H9 (cell line): ENCODE results near the gene ADAMTS17. TPM values are rescaled to one million over a fixed set of nuclear protein-coding genes. Genes with fewer than 3 reads are reported as not detected.

Source experiments
- DNase-seq: peaks from one replicate; pipeline ENCODE4 v3.0.0-alpha.2; 2017
- H2AFZ ChIP-seq: one replicate; pipeline ENCODE4 v1.6.1; 2013; ENCODE audit warnings: mild to moderate bottlenecking, low read length, control low read depth, moderate library complexity
- H2AK5ac ChIP-seq: 2 replicates; pipeline ENCODE4 v1.6.1; 2013; ENCODE audit warnings: low read length, control low read depth, mixed read lengths; ENCODE audit not compliant: insufficient read length
- H2BK120ac ChIP-seq: one replicate; pipeline ENCODE4 v1.6.1; 2013; ENCODE audit warnings: low read depth, mild to moderate bottlenecking, low read length, control low read depth, inconsistent platforms; ENCODE audit not compliant: poor library complexity, severe bottlenecking
- H2BK12ac ChIP-seq: 2 replicates; pipeline ENCODE4 v1.6.1; 2013; ENCODE audit warnings: low read length, control low read depth, mixed read lengths, low read depth; ENCODE audit not compliant: insufficient read length
- H2BK15ac ChIP-seq: 2 replicates; pipeline ENCODE4 v1.6.1; 2013; ENCODE audit warnings: low read depth, low read length, control low read depth
- H2BK20ac ChIP-seq: one replicate; pipeline ENCODE4 v1.6.1; 2013; ENCODE audit warnings: low read depth, mild to moderate bottlenecking, low read length, control low read depth, inconsistent platforms; ENCODE audit not compliant: poor library complexity, severe bottlenecking
- H2BK5ac ChIP-seq: 2 replicates; pipeline ENCODE4 v1.6.1; 2013; ENCODE audit warnings: low read length, control low read depth, mixed read lengths; ENCODE audit not compliant: insufficient read length
- H3K14ac ChIP-seq: 2 replicates; pipeline ENCODE4 v1.6.1; 2013; ENCODE audit warnings: low read length, control low read depth; ENCODE audit not compliant: insufficient read depth
- H3K18ac ChIP-seq: 2 replicates; pipeline ENCODE4 v1.6.1; 2013; ENCODE audit warnings: low read depth, mild to moderate bottlenecking, mixed read lengths, low read length, control low read depth; ENCODE audit not compliant: insufficient read length
- H3K23ac ChIP-seq: 2 replicates; pipeline ENCODE4 v1.6.1; 2013; ENCODE audit warnings: low read length, control low read depth, mixed read lengths, low read depth; ENCODE audit not compliant: insufficient read length
- H3K23me2 ChIP-seq: 2 replicates; pipeline ENCODE4 v1.6.1; 2013; ENCODE audit warnings: low read depth, mild to moderate bottlenecking, mixed read lengths, low read length, control low read depth; ENCODE audit not compliant: insufficient read length, poor library complexity, severe bottlenecking
- H3K27ac ChIP-seq: 2 replicates; pipeline ENCODE4 v1.5.1; 2013; ENCODE audit warnings: low read length, control low read depth, mixed read lengths, low read depth; ENCODE audit not compliant: insufficient read length
- H3K27me3 ChIP-seq: 2 replicates; pipeline ENCODE4 v1.6.1; 2013; ENCODE audit warnings: low read length, control low read depth, inconsistent platforms; ENCODE audit not compliant: insufficient read depth
- H3K4ac ChIP-seq: 2 replicates; pipeline ENCODE4 v1.6.1; 2013; ENCODE audit warnings: low read depth, mild to moderate bottlenecking, control low read depth, inconsistent platforms, low read length, moderate library complexity
- H3K4me1 ChIP-seq: 2 replicates; pipeline ENCODE4 v1.6.1; 2013; ENCODE audit warnings: low read length, control low read depth, inconsistent platforms; ENCODE audit not compliant: insufficient read depth
- H3K4me2 ChIP-seq: 2 replicates; pipeline ENCODE4 v1.6.1; 2013; ENCODE audit warnings: low read length, control low read depth, mixed read lengths; ENCODE audit not compliant: insufficient read length, insufficient read depth
- H3K56ac ChIP-seq: 2 replicates; pipeline ENCODE4 v1.6.1; 2013; ENCODE audit warnings: low read depth, mild to moderate bottlenecking, mixed read lengths, low read length, control low read depth; ENCODE audit not compliant: insufficient read length
- H3K79me1 ChIP-seq: 2 replicates; pipeline ENCODE4 v1.6.1; 2013; ENCODE audit warnings: low read depth, mild to moderate bottlenecking, moderate library complexity, low read length, control low read depth, inconsistent platforms; ENCODE audit not compliant: insufficient read depth, poor library complexity, severe bottlenecking
- H3K79me2 ChIP-seq: 2 replicates; pipeline ENCODE4 v1.6.1; 2013; ENCODE audit warnings: low read length, control low read depth, inconsistent platforms; ENCODE audit not compliant: insufficient read depth
- H3K9ac ChIP-seq: 2 replicates; pipeline ENCODE4 v1.6.1; 2013; ENCODE audit warnings: low read length, control low read depth, mixed read lengths; ENCODE audit not compliant: insufficient read length; ENCODE audit errors: extremely low read depth
- H3K9me3 ChIP-seq: one replicate; pipeline ENCODE4 v1.6.1; 2013; ENCODE audit warnings: low read depth, low read length, inconsistent platforms; ENCODE audit not compliant: control insufficient read depth
- H3T11ph ChIP-seq: one replicate; pipeline ENCODE4 v1.6.1; 2013; ENCODE audit warnings: mild to moderate bottlenecking, low read length, control low read depth, inconsistent platforms
- H4K20me1 ChIP-seq: one replicate; pipeline ENCODE4 v1.6.1; 2013; ENCODE audit not compliant: control insufficient read depth, insufficient read length, insufficient read depth
- H4K5ac ChIP-seq: 2 replicates; pipeline ENCODE4 v1.6.1; 2013; ENCODE audit warnings: low read depth, mild to moderate bottlenecking, mixed read lengths, low read length, control low read depth; ENCODE audit not compliant: insufficient read length
- H4K8ac ChIP-seq: replicated peaks from 2 replicates; pipeline ENCODE4 v1.6.1; 2013; ENCODE audit warnings: low read length, control low read depth, mixed read lengths, low read depth; ENCODE audit not compliant: insufficient read length
- H4K91ac ChIP-seq: 2 replicates; pipeline ENCODE4 v1.6.1; 2013; ENCODE audit warnings: low read depth, mild to moderate bottlenecking, moderate library complexity, mixed read lengths, low read length, control low read depth; ENCODE audit not compliant: insufficient read length
- H3K27ac Mint-ChIP-seq, 3 experiments: 2 replicates in 2 of 3; 3 replicates in 1 of 3; pipeline ENCODE4 v1.8.0; 2020 to 2021; ENCODE audit warnings: mixed read lengths in 3 of 3, mild to moderate bottlenecking in 1 of 3, moderate library complexity in 1 of 3
- H3K27me3 Mint-ChIP-seq: 2 replicates; pipeline ENCODE4 v1.8.0; 2021; ENCODE audit warnings: low read depth, mild to moderate bottlenecking, moderate library complexity, mixed read lengths
- H3K36me3 Mint-ChIP-seq, 3 experiments: 2 replicates in 2 of 3; 3 replicates in 1 of 3; pipeline ENCODE4 v1.8.0; 2020 to 2021; ENCODE audit warnings: low read depth in 3 of 3, mixed read lengths in 3 of 3; ENCODE audit not compliant: insufficient read depth in 1 of 3
- H3K4me1 Mint-ChIP-seq, 2 experiments: 2 replicates each; pipeline ENCODE4 v1.8.0; 2020; ENCODE audit warnings: mixed read lengths in 2 of 2
- H3K4me3 Mint-ChIP-seq, 2 experiments: 2 replicates in 1 of 2; 3 replicates in 1 of 2; pipeline ENCODE4 v1.8.0; 2020 to 2021; ENCODE audit warnings: mild to moderate bottlenecking in 2 of 2, mixed read lengths in 2 of 2, moderate library complexity in 1 of 2
- H3K9me3 Mint-ChIP-seq, 2 experiments: 2 replicates in 1 of 2; 3 replicates in 1 of 2; pipeline ENCODE4 v1.8.0; 2020; ENCODE audit warnings: mild to moderate bottlenecking in 2 of 2, mixed read lengths in 2 of 2, moderate library complexity in 1 of 2
- WGBS: extraction: QIAGEN DNeasy Blood & Tissue Kit; methylation state at CpG from one replicate; pipeline ENCODE4 v1.1.7; 2013; ENCODE audit warnings: missing lambda C conversion rate, low lambda C conversion rate, mixed read lengths; ENCODE audit not compliant: insufficient read length; ENCODE audit errors: extremely low coverage; 5-methylcytosine and 5-hydroxymethylcytosine counted together
- total RNA-seq: library from RNA; stranded (reverse); gene quantifications from 2 replicates; pipeline ENCODE4 v1.2.1, GENCODE V29; 2021
- TF ChIP-seq, protein P1 (sequence below): fragments of 200-600 bp; sonication (generic); conservative IDR thresholded peaks from 3 replicates; pipeline ENCODE4 v1.8.0; 2021; ENCODE audit warnings: antibody characterized with exemption, mild to moderate bottlenecking

The ADAMTS17 gene
- total RNA-seq, 1 experiment from 2014 or later: 2.9 TPM

DNA sequence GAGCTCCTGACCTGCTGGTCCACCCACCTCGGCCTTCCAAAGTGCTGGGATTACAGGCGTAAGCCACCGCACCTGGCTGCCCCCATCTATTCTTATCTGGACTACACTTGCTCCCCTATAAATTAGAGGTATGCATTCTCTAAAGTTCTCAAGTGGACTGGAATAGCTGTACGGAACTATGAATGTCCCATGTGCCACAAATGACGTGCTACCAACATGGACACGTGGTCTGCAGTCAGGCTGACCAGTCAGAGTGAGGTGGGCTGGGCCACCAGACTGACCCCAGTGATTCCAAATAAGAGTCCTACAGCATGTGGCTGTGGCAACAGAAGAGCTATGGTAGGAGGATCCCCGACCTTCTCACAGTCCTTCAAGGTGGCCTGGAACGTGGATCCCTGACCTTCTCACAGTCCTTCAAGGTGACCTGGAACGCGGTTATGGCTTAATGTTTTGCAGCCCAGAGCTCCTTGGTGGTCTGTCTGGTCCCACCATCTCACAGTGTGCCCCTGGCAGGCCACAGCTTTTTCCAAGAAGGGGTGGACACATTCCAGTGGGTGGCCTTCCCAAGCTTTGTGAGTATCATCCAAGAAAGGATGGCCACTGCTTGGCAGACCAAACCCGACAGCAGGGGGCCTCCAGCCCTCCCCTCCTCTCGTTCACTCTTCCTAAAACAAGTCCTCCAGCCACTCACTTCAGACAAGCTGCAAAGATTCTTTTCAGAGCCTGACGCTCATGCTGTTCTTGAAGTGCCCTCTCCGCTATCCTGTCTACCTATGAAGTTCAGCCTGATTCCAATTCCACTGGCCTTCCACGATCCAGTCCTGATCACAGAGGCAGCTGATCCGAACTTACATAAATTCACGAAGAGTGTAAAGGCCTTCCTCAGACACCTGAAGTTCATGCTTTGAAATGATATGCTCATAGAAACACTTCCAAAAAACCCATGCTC is 4.4 kb downstream of the ADAMTS17 start:
- no peaks in the 10 kb centered on the region for H3K23me2 ChIP-seq
- H2BK15ac ChIP-seq: no peak overlapping the region
- peaks cover 6% of the 10 kb centered on the region for H4K20me1 ChIP-seq
- no CpG with 5 or more reads among the region's 17 CpGs for WGBS
- no peaks in the 10 kb centered on the region for H3K79me1 ChIP-seq
- DNase-seq: no peak
- TF ChIP-seq, protein P1, sequence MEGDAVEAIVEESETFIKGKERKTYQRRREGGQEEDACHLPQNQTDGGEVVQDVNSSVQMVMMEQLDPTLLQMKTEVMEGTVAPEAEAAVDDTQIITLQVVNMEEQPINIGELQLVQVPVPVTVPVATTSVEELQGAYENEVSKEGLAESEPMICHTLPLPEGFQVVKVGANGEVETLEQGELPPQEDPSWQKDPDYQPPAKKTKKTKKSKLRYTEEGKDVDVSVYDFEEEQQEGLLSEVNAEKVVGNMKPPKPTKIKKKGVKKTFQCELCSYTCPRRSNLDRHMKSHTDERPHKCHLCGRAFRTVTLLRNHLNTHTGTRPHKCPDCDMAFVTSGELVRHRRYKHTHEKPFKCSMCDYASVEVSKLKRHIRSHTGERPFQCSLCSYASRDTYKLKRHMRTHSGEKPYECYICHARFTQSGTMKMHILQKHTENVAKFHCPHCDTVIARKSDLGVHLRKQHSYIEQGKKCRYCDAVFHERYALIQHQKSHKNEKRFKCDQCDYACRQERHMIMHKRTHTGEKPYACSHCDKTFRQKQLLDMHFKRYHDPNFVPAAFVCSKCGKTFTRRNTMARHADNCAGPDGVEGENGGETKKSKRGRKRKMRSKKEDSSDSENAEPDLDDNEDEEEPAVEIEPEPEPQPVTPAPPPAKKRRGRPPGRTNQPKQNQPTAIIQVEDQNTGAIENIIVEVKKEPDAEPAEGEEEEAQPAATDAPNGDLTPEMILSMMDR: no peak
- no peaks in the 10 kb centered on the region for H3K9me3 ChIP-seq
- no peak overlapping the region for H3K23ac ChIP-seq
- H2AFZ ChIP-seq: no peak overlapping the region
- peaks cover 28 to 30% of the 10 kb centered on the region in 2 experiments for H3K4me1 Mint-ChIP-seq
- no peak overlapping the region for H3K27ac ChIP-seq
- H2BK12ac ChIP-seq: no peak overlapping the region
- H3K27me3 ChIP-seq: peaks cover 11% of the 10 kb centered on the region; the same call in 1 of the 2 replicates
- no peak overlapping the region for H2AK5ac ChIP-seq
- H3K9ac ChIP-seq: no peak overlapping the region
- no peak overlapping the region for H3T11ph ChIP-seq
- peaks cover 38% of the 10 kb centered on the region for H3K27me3 Mint-ChIP-seq
- no peak overlapping the region for H4K91ac ChIP-seq
- H3K36me3 Mint-ChIP-seq: no peaks in the 10 kb centered on the region
- H3K4me1 ChIP-seq: 0 out of 2 replicates have a peak, but pooled peaks cover 2% of the 10 kb centered on the region
- no peak overlapping the region for H4K5ac ChIP-seq
- no peak overlapping the region for H2BK5ac ChIP-seq
- no peak overlapping the region for H3K4ac ChIP-seq
- no peak overlapping the region for H3K18ac ChIP-seq
- no peak overlapping the region for H3K4me3 Mint-ChIP-seq
- H4K8ac ChIP-seq: no peak overlapping the region
- no peak overlapping the region for H3K14ac ChIP-seq
- no peak overlapping the region for H2BK120ac ChIP-seq
- no peak overlapping the region for H3K4me2 ChIP-seq
- H2BK20ac ChIP-seq: no peak overlapping the region
- peaks cover 0 to 2% of the 10 kb centered on the region in 2 experiments; a peak in 1 of 5 replicates for H3K9me3 Mint-ChIP-seq
- H3K79me2 ChIP-seq: no peaks in the 10 kb centered on the region
- peak overlapping the region in 1 of 3 experiments; percentile 47; a peak in 1 of 7 replicates for H3K27ac Mint-ChIP-seq
- H3K56ac ChIP-seq: no peak overlapping the region
